ENCODE measurements around the gene NR4A2. TPM values are rescaled to one million over a fixed set of nuclear protein-coding genes. Genes with fewer than 3 reads are reported as not detected.

Gene NR4A2
- total and polyA plus RNA-seq, 2 donors (not counting 3 experiments of a cell fraction or from before 2014, with no cell fraction given) = 1.0 to 1.9 TPM

DNA sequence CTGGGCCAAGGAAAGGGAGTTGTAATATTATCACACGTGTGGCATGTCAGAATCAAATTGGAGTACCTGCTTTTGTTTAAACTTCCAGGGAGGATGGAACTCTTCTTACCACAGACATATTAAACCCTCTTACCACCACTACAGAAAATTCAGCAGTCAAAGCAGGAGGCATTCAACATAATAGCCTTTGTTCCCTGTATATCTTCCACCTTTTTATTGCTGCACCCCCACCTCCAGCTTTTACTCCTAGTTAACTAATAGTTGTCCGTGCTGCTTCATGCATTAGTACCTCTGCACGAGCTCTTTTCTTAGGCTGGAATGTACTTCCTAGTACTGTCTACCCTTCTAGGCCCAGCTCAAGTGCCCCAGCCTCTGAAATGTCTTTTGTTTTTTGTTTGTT lies 14.9 kb upstream of the NR4A2 start:
- Histone ChIP-seq H4K20me1 (replicated peaks; ENCODE audit: control insufficient read depth, extremely low read depth, insufficient read depth, low read length) (no peaks in the 10 kb centered on the region), H3K79me2 (ENCODE audit: control insufficient read depth, insufficient read depth, low read length) (no peaks in the 10 kb centered on the region), H2AFZ (ENCODE audit: low read depth, low read length) (no peak overlapping the region), H3K4me1 (ENCODE audit: control insufficient read depth, extremely low read depth, insufficient read depth, low read length) (peaks cover 6% of the 10 kb centered on the region), H3K27me3 (ENCODE audit: control insufficient read depth in 2 of 2, insufficient read depth in 2 of 2, low read length in 2 of 2) (no peaks in the 10 kb centered on the region), H3K9me3 (replicated peaks; ENCODE audit: control insufficient read depth, insufficient read depth, low read length) (no peaks in the 10 kb centered on the region), H3K4me3 (replicated peaks in 1 of 3; ENCODE audit: insufficient read depth in 1 of 3, low read depth in 1 of 3, low read length in 3 of 3) (no peak overlapping the region), H3K27ac (ENCODE audit: insufficient read depth, low read depth, low read length) (no peak overlapping the region), H3K9ac (replicated peaks; ENCODE audit: extremely low read depth, insufficient read depth, low read length) (no peak overlapping the region), H3K4me2 (ENCODE audit: insufficient read depth, low read length) (no peak overlapping the region), H3K9me1 (replicated peaks; ENCODE audit: control insufficient read depth, extremely low read depth, insufficient read depth, low read length) (no peaks in the 10 kb centered on the region), H3K36me3 (ENCODE audit: control insufficient read depth in 2 of 2, extremely low read depth in 1 of 2, insufficient read depth in 2 of 2, low read length in 2 of 2) (no peaks in the 10 kb centered on the region)
- DNase-seq (ENCODE audit: low read depth, low spot score) (no peak), FAIRE-seq (no peak)
- BruUV-seq (replicated peaks) = no TSS peak
- ChIA-PET CTCF (interaction anchor here (1.0 to 2.1 kb wide), 2 partner anchors 13 to 226 kb away, joined by 3 to 13 read pairs; no protein-coding TSS in a partner anchor), POLR2A (no interaction called here)
- intact Hi-C loops (cut with micrococcal nuclease) = no loop called here
- TF ChIP-seq POLR2A (IDR thresholded peaks at IDR 0.05; ENCODE audit: low read depth, low read length) = no peak
- TF ChIP-seq POLR2AphosphoS5 (IDR thresholded peaks at IDR 0.05; ENCODE audit: insufficient read depth, low read depth, low read length) = no peak
- TF ChIP-seq JUN (IDR thresholded peaks at IDR 0.05; ENCODE audit: borderline replicate concordance, insufficient read depth, insufficient read length, low read depth) = no peak
- TF ChIP-seq, protein P1, sequence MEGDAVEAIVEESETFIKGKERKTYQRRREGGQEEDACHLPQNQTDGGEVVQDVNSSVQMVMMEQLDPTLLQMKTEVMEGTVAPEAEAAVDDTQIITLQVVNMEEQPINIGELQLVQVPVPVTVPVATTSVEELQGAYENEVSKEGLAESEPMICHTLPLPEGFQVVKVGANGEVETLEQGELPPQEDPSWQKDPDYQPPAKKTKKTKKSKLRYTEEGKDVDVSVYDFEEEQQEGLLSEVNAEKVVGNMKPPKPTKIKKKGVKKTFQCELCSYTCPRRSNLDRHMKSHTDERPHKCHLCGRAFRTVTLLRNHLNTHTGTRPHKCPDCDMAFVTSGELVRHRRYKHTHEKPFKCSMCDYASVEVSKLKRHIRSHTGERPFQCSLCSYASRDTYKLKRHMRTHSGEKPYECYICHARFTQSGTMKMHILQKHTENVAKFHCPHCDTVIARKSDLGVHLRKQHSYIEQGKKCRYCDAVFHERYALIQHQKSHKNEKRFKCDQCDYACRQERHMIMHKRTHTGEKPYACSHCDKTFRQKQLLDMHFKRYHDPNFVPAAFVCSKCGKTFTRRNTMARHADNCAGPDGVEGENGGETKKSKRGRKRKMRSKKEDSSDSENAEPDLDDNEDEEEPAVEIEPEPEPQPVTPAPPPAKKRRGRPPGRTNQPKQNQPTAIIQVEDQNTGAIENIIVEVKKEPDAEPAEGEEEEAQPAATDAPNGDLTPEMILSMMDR (IDR thresholded peaks at IDR 0.05; ENCODE audit: extremely low read depth in 1 of 2, insufficient read depth in 1 of 2, low read depth in 1 of 2, low read length in 2 of 2) = no peak
- no peak for TF ChIP-seq FOS (IDR thresholded peaks at IDR 0.05; ENCODE audit: borderline replicate concordance, insufficient read depth, low read length)
- TF ChIP-seq, protein P2, sequence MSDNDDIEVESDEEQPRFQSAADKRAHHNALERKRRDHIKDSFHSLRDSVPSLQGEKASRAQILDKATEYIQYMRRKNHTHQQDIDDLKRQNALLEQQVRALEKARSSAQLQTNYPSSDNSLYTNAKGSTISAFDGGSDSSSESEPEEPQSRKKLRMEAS (IDR thresholded peaks at IDR 0.05; ENCODE audit: insufficient read depth, insufficient read length) = no peak
- TF ChIP-seq GATA2 (IDR thresholded peaks at IDR 0.05; ENCODE audit: insufficient read depth, insufficient read length, low read depth, low read length) = no peak
- no peak for TF ChIP-seq EZH2 (IDR thresholded peaks at IDR 0.05; ENCODE audit: borderline replicate concordance, low read depth, low read length, severe bottlenecking)
- TF ChIP-seq MYC (IDR thresholded peaks at IDR 0.05; ENCODE audit: low read depth, low read length) = no peak
- dilution Hi-C loops (cut with MboI; ENCODE audit: extremely low pct_ligation_motif_present, low sequenced_read_pairs) = no loop called here

All from endothelial cell of umbilical vein (primary cell).